ENCODE measurements around the gene HOXC10. TPM values are rescaled to one million over a fixed set of nuclear protein-coding genes. Genes with fewer than 3 reads are reported as not detected.

The HOXC10 gene
- total and polyA plus RNA-seq, 10 of the 15 experiments (the other 5 are each of a cell fraction or from before 2014, with no cell fraction given): 0.59 TPM; not detected in 9

- no peak for TF ChIP-seq ZBTB40 (IDR thresholded peaks at IDR 0.05; ENCODE audit: borderline replicate concordance)
- TF ChIP-seq FOS (IDR thresholded peaks at IDR 0.05; ENCODE audit: borderline replicate concordance, extremely low read depth, insufficient read length): no peak
- no peak for TF ChIP-seq IKZF1 (conservative IDR thresholded peaks at IDR 0.05)
- no peak for TF ChIP-seq ATF7 (IDR thresholded peaks at IDR 0.05; ENCODE audit: low read depth)
- TF ChIP-seq DPF2 (IDR thresholded peaks at IDR 0.05): no peak
- TF ChIP-seq E2F8 (IDR thresholded peaks at IDR 0.05; ENCODE audit: low read depth, partially characterized antibody): no peak
- no peak for TF ChIP-seq SKIL (IDR thresholded peaks at IDR 0.05; ENCODE audit: low read depth, poor library complexity, severe bottlenecking)
- no peak for TF ChIP-seq PML (IDR thresholded peaks at IDR 0.05; ENCODE audit: low read length)
- TF ChIP-seq POU2F2 (IDR thresholded peaks at IDR 0.05; ENCODE audit: borderline replicate concordance, low read depth, low read length): no peak
- no peak for TF ChIP-seq SREBF1 (IDR thresholded peaks at IDR 0.05; ENCODE audit: low read length)
- TF ChIP-seq BMI1 (IDR thresholded peaks at IDR 0.05; ENCODE audit: borderline replicate concordance): no peak
- TF ChIP-seq SUZ12 (IDR thresholded peaks at IDR 0.05; ENCODE audit: unreplicated experiment): peak; percentile 57
- TF ChIP-seq WRNIP1 (IDR thresholded peaks at IDR 0.05; ENCODE audit: borderline replicate concordance, low read depth, low read length): no peak
- no peak for TF ChIP-seq SPI1 (IDR thresholded peaks at IDR 0.05; ENCODE audit: borderline replicate concordance, insufficient read depth, low read depth, low read length)
- TF ChIP-seq RCOR1 (conservative IDR thresholded peaks at IDR 0.05; ENCODE audit: low read depth, low read length): no peak
- no peak for TF ChIP-seq TCF7 (IDR thresholded peaks at IDR 0.05; ENCODE audit: borderline replicate concordance)
- TF ChIP-seq NFYB (IDR thresholded peaks at IDR 0.05; ENCODE audit: insufficient read depth, low read depth, low read length): 0 out of 2 replicates have a peak, but pooled peaks have one; percentile 44
Observed at GRCh38 chr12:54000116-54001114, 15.5 kb downstream of the HOXC10 start, which contains the start of gene HOXC9 (continued).
